IPS-NIHi7 (cell line): ENCODE measurements around the gene CD1D.
"Not testable (repeated sequence)": the region's sequence is repeated elsewhere in the genome, so short reads cannot be mapped to it uniquely, and the experiment has no call there.

Source experiments
- DNase-seq: peaks from one replicate; pipeline ENCODE4 v3.0.0; 2012; ENCODE audit warnings: mixed read lengths; ENCODE audit errors: extremely low spot score

The CD1D gene

DNA sequence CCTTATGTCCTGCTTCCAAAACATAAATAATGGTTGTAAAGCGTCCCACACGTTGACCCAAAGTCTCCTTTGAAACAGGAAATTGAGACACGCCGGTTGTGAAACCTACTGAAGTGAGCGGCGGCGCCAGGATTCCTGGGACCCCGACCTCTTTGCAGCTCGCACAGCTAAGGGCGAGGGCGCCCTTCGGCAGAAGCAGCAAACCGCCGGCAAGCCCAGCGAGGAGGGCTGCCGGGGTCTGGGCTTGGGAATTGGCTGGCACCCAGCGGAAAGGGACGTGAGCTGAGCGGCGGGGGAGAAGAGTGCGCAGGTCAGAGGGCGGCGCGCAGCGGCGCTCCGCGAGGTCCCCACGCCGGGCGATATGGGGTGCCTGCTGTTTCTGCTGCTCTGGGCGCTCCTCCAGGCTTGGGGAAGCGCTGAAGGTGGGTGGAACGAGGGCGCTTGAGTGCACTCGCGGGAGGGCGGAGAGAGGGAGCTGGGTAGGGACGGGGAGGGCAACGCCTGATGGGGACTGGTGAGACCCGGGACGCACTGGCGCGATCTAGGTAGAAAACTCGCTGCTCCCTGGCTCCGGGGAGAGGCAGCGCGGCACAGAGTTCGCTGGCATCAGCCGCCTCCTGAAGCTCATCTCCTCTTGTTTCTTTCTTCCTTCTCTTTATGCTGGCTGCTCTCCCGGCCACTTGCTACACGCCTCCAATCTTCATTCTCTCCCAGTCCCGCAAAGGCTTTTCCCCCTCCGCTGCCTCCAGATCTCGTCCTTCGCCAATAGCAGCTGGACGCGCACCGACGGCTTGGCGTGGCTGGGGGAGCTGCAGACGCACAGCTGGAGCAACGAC, at the start of gene CD1D:
TSS of gene CD1D (plus strand) at position 155 of the 836 bp plus-strand sequence. CDS start at position 362, 207 bp downstream.
- peak; percentile 60 for DNase-seq

DNA sequence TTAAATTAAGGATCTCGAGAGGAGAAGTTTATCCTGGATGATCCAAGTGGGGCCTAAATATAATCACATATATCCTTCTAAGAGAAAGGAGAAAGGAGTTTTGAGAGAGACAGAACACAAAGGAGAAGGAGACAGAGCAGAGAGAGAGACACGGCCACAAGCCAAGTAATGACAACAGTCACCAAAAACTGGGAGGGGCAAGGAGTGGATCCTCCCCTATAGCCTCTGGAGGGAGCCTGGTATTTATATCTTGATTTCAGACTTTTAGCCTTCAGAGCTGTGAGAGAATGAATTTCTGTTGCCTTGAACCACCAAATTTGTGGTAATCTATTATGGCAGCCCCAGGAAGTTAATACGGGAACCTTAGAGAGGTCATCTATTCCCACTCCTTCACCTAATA, 49.5 kb upstream of the CD1D start:
- no peak for DNase-seq

DNA sequence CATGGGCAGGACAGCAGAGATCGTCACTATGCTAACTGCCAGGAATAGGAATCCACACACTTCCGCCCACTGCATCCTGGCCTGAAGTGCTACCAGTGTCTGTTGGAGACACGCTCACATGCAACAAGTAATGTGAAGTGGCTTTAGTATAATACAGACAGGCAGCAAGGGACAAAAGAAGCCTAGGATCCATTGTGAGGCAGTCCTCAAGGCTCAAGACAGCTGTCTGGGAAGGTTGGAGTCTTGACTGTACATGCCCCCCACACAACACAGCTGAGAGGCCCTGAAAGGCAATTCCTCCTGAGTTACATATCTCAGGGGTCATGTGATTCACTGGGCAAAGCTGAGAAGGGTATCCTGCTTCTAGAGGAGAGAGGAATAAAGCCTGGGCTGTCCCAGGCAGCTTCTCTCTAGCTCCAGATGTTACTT, 39.9 kb upstream of the CD1D start:
- no peak for DNase-seq

DNA sequence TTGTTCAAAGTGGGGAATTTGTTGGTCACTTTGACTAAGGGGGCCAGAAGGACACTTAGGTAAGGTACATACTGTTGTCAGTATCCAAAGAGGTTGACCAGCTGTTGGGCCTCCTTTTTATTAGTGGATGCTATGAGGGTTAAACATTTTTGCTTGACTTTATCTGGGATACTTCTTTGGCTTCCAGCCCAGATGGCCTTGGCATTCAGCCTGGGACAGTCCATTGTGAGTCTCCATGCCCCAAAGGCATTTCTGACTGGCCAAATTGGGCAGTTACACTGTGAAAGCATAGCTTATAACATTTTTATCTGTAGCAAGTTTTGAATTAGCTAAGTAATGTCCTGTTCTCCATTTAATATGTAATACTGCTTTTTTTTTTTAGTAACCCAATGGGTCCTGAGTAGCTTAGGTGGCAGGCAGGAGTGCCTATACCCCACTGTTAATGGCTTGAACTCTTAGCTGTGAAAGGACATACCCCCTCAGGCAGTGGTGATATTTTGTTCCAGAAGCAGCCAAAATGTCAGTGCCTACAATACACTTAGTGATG, 35.4 kb upstream of the CD1D start:
- DNase-seq, result no peak

DNA sequence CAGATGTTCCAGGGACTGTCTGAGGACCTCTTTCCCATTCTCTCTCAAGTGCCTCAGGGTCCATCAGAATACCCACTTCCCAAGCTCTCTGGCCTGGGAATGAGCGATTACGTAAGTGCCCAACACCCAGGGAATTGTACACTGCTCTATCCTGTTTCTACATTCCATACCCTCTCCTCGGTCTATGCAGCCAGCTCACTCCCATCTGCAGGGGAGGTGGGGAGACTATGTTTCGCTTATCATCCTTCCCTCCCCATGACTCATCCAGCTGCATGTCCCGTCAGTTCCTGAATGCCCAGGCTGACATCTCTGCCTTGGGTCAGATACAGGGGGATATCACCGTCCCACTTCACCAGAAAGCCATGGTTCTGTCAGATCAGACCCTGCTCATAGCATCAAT, 34.5 kb upstream of the CD1D start:
- DNase-seq, result no peak

DNA sequence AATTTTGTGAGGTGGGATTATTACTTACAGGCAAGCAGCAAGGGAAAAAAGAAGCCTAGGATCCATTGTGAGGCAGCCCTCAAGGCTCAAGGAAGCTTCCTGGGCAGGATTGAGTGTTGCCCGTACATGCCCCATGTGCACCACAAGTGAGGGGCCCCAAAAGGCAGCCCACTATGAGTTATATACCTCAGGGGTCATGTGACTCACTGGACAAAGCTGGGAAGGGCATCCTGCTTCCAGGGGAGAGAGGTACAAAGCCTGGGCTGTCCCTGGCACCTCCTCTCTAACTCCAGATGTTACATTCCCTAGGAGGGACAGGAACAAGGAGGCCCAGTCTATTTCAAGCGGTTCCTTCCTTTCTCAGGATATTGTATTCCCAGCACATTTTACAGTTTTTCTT, 34.0 kb upstream of the CD1D start:
- DNase-seq, result no peak

DNA sequence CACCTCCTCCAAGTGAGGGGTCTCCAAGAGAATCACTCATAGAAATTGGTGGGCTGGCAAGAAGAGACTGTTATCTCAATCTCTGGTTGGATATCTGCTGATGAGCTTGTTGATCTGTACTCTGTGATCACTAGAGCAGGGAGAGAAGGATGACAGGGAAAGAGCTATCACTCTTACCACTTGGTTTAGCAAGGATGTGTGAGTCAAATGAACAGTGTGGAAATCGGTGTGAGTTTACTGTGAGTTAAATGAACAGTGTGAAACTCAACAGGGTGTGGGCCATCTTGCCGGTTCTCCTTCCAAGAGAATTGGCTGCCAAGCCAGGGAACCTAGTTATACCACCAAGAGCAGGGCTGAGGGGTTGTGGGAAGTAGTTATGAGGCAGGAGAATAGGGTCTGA, 33.3 kb upstream of the CD1D start:
- DNase-seq, result no peak

DNA sequence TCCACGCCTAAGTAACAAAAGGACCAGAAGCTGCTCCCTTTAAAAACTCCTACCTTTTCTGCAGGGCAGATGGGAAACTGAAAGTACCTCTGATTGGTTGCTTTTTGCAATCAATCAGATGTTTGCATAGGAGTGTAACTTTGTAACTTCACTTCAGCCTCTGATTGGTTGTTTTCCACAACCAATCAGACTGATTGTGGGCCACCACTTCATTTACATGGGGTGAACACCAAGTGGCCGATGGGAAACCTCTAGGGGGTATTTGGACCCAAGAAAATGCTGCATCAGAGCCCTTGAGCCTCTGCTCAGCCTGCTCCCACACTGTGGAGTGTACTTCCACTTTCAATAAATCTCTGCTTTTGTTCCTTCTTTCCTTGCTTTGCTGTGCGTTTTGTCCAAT, 32.8 kb upstream of the CD1D start:
- DNase-seq, result no peak

DNA sequence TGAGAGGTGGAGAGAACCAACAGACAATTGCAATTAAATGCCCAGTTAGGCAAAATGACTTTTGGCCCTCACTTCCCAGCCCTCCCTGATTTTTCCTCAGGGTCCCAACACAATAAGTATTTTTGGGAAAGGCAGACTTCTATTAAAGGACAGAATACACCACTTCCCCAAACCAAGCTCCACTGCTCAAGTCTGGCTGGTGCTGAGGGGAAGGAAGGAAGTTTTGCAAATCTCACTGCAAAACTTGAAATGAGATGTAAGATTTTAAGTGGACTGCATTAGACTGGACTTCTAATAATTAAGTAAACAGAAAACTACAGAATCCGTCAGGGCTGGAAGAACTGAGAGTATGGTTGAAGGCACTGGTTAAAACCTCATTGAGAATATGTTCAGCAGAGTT, 32.2 kb upstream of the CD1D start:
- no peak for DNase-seq

DNA sequence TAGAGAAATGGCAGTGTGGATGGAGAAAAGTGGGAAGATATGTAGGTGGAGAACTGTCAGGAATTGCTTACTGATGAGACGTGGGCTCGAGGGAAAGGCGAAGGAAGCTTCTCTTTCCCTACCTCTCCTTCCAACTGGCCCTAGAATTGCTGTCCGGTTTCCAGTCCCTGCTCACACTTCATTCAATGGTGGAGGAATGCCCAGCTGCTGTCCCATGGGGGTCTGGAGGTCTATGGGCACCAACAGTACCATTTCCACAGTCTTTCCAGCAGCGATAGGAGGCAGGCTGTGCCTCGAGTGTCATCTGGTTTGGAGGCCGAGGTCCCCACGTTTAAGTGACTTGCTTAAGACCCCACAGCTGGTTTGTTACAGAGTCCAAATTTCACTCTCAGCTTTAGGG, 31.5 kb upstream of the CD1D start:
- no peak for DNase-seq

DNA sequence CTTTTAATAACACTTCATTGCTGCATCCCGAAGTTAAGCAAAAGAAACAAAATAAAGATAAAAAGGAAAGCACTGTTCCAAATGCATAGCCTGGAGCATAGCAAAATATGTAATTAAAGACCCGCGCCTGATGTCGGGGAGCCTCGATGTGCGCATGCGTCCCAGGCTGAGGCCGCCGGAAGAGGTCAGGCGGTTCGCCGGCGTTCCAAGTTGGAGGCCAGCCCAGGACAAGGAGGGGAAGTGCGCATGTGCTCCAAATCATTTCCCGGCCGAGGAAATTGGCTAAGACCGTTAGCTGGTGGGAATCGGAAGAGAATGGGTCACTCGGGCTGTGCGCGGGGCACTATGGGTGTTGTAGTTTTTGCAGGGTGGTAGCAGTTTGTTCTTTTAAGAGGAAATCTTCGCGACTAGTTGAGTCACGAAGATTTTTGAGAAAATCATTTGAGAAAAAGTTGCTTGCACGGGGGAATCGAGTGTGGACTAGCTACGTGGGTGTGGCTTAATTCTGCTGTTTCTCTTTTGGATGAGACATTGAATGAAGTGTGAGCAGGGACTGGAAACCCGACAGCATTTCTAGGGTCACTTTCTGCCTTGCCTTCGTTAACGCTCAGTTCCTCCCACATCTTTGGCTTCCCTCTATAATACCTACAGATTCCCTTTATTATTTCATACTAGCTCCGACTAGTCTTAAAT, 31.0 kb upstream of the CD1D start:
- DNase-seq, result peak; percentile 98

DNA sequence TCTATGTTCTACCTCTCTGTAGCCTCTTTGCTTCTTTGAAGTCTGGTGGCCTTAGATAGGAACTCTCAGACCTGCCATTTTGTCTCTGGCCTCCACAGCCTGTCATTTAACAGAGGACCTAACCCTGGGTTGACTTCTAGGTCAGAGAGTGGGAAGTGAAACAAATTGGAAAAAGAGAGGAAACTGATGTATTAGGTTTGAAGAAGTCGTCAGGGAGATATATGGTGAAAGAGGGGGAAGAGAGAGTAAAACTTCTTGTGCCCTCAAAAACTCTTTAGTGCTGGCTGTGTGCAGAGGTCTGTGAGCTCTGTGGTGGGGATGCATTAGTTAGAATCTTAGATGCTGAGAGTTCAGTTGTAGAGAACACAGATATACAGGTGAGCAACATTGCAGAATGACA, 30.2 kb upstream of the CD1D start:
- DNase-seq, result no peak

DNA sequence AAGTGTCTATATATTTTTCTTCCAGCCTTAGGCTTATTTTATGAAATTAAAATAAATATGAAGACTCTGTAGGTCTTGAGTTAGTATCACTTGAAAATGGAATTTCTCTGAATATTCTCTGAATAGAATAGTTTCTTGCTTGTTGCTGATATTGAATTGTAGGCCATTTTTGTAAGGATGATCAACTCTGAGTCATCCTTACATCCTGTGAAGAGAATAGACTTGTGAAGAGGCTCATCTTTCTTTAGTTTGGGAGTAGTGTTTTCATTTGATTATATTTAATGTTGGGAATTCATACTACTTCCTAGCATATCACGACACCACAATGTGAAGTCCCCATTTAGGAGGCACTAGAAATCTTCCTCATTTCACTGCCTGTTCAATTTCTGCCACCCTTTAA, 27.5 kb upstream of the CD1D start:
- no peak for DNase-seq

DNA sequence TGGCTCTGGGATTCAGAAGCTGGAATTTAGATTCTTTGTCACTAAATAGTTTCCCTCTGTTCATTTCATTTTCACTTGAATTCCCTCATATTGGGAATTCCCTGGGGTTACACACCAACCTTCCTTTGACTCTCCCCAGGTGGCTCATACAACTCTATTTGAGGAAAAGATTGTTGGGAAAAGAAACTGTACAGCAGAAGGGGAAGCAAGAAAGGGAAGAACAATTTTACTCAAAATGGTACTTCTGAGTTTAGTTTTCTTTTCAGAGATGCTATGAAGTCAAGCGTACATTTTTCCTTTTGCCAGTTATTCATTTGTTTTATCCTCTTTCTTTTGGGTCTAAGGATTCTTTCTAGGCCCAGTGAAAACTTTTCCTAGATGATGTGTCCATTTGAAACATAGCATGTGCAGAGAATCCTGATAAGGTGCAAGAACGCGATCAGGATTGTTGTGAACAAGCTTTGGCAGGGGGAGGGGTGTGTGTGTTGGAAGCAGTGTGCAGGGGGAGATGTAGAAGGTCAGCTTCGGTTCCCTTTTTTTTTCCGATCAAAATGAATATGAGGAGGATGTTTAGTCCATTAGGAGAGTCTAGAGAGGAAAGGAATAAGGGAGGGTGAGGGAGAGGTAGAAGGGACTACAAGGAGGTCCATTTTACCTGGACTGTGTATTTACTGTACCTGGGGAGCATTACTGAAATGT, 26.8 kb upstream of the CD1D start:
- no peak for DNase-seq

DNA sequence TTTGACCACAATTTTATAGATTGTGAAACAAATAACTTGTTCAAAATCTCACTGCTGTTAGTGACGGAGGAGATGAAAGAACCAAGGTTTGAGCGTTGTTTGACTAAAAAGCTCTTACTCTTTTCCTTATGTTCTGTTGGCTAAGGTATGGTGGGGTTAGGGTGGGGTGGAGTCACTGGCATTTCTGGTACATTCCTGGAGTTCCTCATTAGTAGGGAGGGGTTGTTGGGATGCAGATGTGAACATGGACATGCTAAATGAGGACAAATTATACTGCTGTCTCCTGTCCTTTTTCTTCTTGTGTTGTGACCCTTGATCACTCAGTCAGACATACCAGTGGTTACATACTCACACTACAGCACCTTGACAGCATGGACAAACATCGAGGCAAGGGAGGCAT, 26.2 kb upstream of the CD1D start:
- DNase-seq, result no peak

DNA sequence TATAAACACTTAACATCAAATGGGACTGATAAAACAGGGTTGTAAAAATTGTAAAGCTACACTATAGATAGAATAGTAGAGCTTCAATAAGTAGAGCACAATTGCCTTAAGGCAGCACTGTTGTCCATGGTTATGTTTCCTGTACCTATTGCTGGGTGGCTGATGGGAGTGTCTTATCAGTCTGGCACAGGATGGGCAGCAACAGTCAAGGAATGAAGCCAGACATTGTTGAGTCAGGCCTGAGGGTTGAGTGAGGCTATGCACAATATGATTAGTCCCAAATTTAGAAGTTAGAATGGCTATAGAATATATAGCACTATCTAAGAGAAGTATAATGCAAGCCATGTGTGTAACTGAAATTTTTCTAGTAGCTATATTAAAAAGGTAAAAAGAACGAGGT, 25.0 kb upstream of the CD1D start:
- no peak for DNase-seq

DNA sequence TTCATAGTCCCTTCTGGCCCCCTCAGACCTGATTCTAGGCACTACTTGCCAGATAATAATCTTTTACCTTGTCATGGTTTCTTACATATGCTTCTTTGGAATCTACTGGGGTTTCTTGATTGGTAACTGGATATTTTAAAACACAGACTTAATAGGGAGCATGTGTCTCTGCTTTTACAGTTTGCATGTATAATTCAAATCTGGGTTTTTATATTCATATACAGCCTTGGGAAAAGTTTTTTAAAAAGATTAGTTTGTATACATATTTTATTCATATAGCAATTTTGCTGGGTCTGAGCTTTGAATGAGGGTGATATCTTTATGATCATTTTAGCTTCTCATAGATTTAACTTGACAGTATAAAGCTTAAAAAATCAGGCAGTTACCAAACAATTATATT, 21.1 kb upstream of the CD1D start:
- no peak for DNase-seq

DNA sequence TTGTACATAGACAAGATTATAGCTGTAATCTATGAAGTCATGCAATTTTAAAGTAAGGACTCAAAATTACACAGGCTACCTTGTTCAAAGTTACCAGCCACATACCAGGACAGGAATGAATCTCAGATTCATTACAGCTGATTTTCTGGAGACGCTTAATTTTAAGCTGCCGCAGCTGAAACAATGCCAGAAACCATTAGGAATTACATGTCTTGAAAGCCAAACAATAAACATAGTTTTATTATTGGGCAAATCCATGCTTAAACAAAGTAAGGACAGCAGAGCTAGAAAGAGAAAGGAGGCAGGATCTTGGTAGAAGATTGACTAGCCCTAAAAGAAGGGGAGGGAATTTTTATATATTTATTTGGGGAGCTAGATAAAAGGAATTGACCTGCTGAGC, 19.2 kb upstream of the CD1D start:
- DNase-seq, result no peak

DNA sequence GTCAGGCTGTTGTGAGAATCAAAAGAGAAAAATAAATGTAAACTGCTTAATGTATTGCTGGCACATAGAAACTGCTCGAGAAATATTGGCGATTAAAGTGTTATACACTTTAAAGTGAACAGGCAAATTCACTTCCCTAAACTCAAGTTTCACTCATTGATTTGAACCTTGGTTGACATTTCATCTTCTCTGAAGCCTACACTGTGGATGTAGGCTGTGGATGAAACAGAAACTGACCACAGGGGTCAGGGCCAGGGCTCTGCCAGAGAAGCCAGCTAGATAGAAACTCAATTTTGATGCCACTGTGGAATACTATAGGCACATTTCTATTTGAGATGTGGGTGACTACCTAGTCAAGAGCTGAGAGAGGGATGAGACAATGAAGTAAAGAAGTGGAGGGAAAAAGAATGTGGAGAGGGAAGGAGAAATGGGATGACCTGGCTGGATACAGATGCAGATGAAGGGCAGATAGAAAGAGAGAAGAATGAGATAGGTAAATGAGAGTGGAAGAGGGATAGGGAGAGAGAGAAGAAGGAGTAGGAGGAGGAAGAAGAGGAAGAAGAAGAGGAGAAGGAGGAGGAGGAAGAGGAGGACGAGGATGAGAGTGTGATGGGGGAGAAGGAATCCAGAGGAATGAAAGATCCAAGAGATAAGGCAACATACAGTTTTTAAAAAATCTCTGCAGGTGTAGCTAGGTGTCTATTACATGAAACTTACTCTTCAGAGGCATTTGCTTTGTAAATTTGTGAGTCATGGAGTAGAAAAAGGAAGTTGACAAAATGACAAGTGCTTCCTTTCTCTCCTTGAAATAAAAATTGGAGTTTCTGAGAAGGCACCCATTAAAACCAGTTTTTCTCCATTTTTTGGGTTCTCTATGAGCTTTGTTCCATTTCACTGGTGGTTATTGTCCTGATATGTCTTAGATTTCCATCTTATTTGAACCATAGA, 17.4 kb upstream of the CD1D start:
- DNase-seq, result no peak

DNA sequence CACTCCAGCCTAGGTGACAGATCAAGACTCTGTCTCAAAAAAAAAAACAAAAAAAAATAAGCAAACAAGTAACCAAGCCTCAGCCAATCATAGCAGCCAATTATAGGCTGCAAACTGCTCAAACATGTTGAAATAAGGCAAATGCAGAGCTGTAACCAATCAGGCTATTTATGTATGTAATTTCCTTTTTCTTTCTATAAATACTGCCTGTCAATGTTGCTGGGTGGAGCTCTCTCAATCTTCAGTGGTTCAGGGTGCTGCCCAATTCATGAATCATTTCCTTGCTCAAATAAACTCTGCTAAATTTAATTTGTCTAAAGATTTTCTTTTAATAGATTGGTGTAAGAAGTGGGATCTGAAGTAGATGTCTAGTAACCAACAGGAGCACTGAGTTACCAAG, 11.6 kb upstream of the CD1D start:
- DNase-seq, result no peak

DNA sequence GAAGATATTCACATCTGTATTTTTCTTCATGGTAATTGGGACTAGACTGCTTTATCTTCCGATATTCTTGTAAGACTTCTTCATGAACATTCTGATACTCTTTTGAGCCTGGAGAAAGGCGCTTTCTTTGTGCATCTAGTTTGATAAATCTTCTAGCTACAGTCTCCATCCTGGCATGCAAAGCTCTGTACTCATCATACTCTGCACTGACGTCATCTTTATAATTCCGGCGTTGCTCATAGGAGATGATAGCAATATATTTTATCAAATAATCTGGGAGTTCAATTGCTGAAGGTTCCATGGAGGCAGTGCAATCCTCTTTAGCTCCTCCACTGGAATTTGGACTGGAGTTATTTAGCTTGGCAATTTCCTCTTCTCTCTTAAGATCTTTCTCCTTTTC, 4.8 kb upstream of the CD1D start:
- DNase-seq, result not testable (repeated sequence)
